ENCODE measurements around the gene TALDO1.

GRCh38 chr11:704781-705645 is 42.3 kb upstream of the TALDO1 start:
- TF ChIP-seq CTCF (IDR thresholded peaks at IDR 0.05 in 8 of 11, conservative IDR thresholded peaks at IDR 0.05 in 3 of 11) (no peak), POLR2A (IDR thresholded peaks at IDR 0.05) (no peak)

Data from spleen (tissue), 7 donors.